ENCODE data around the gene RAB15.

DNA sequence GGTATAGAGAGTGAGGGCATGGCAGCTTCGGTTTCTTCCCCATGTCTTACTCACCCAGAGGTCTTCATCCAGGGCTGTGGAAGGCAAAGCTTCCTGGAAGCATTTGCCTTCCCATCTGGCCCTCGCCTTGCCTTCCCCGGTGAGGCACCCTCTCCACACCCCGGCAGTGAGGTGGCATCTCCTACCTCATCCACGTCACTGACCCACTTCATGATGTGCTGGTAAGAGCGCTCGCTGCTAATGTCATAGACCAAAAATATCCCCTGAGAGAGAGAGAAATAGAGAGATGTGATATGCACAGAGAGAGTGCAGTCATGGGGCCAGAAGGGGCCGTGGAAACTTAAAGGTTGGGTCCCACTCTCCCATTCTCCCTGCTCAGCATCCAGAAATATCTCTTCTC, 21.2 kb downstream of the RAB15 start:
- TF ChIP-seq, protein P1, sequence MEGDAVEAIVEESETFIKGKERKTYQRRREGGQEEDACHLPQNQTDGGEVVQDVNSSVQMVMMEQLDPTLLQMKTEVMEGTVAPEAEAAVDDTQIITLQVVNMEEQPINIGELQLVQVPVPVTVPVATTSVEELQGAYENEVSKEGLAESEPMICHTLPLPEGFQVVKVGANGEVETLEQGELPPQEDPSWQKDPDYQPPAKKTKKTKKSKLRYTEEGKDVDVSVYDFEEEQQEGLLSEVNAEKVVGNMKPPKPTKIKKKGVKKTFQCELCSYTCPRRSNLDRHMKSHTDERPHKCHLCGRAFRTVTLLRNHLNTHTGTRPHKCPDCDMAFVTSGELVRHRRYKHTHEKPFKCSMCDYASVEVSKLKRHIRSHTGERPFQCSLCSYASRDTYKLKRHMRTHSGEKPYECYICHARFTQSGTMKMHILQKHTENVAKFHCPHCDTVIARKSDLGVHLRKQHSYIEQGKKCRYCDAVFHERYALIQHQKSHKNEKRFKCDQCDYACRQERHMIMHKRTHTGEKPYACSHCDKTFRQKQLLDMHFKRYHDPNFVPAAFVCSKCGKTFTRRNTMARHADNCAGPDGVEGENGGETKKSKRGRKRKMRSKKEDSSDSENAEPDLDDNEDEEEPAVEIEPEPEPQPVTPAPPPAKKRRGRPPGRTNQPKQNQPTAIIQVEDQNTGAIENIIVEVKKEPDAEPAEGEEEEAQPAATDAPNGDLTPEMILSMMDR (IDR thresholded peaks at IDR 0.05): no peak
- TF ChIP-seq POLR2A (IDR thresholded peaks at IDR 0.05): no peak
